Activated T-cell treated with anti-CD3 and anti-CD28 coated beads, Interleukin-2, amount 50 U/mL, for 72 hours (primary cell): Measurements from ENCODE around the gene HES7. TPM values are rescaled to one million over a fixed set of nuclear protein-coding genes. Genes with fewer than 3 reads are reported as not detected.

Experiments used
- ATAC-seq, 2 donors: fragments of 150-1000 bp; cut with Tn5 transposase; replicated peaks in 1 of 2; 2 replicates each; pipeline ENCODE4 v1.10.0; 2021; ENCODE audit warnings: moderate library complexity in 2 of 2, mild to moderate bottlenecking in 1 of 2
- DNase-seq, 2 donors: peaks; one replicate each; pipeline ENCODE4 v3.0.0; 2021 to 2022; ENCODE audit warnings: mixed read lengths in 1 of 2
- H3K27ac Mint-ChIP-seq: one replicate; pipeline ENCODE4 v1.8.0; 2022; ENCODE audit warnings: mild to moderate bottlenecking, moderate library complexity, mixed read lengths
- H3K27me3 Mint-ChIP-seq: one replicate; pipeline ENCODE4 v1.8.0; 2022; ENCODE audit warnings: low read depth, mixed read lengths
- H3K36me3 Mint-ChIP-seq, 2 donors: one replicate each; pipeline ENCODE4 v1.8.0; 2022; ENCODE audit warnings: mixed read lengths in 2 of 2, mild to moderate bottlenecking in 1 of 2; ENCODE audit not compliant: insufficient read depth in 2 of 2
- H3K4me1 Mint-ChIP-seq: one replicate; pipeline ENCODE4 v1.8.0; 2022; ENCODE audit warnings: low read depth, mixed read lengths
- H3K4me3 Mint-ChIP-seq, 2 donors: one replicate each; pipeline ENCODE4 v1.8.0; 2022; ENCODE audit warnings: mild to moderate bottlenecking in 2 of 2, mixed read lengths in 2 of 2, moderate library complexity in 2 of 2
- H3K9me3 Mint-ChIP-seq, 2 donors: one replicate each; pipeline ENCODE4 v1.8.0; 2022; ENCODE audit warnings: mixed read lengths in 2 of 2
- total RNA-seq, 2 donors: library from RNA; stranded (reverse); gene quantifications; one replicate each; pipeline ENCODE4 v1.2.3, GENCODE V29; 2022

Gene HES7
- total RNA-seq, 2 donors from 2014 or later: 1.5 to 4.3 TPM

GRCh38 chr17:8120520-8121406 lies 3.1 kb downstream of the HES7 start:
- no peaks in the 10 kb centered on the region for H3K9me3 Mint-ChIP-seq

GRCh38 chr17:8119581-8120519 lies 4.1 kb downstream of the HES7 start:
- Mint-ChIP-seq H3K4me1 (peaks cover 56% of the 10 kb centered on the region), H3K27me3 (peaks cover 55% of the 10 kb centered on the region), H3K9me3 (no peaks in the 10 kb centered on the region)

More at GRCh38 chr17:8120520-8121406, 3.1 kb downstream of the HES7 start:
- H3K4me3 Mint-ChIP-seq: peak overlapping the region; percentile 83 to 88
- H3K4me1 Mint-ChIP-seq: peaks cover 65% of the 10 kb centered on the region
- peaks cover 48% of the 10 kb centered on the region for H3K27me3 Mint-ChIP-seq
- DNase-seq (peak; percentile 80 to 84), ATAC-seq (peak; percentile 8 to 16)
- peaks cover 0 to 10% of the 10 kb centered on the region in 2 donors for H3K36me3 Mint-ChIP-seq
- H3K27ac Mint-ChIP-seq: peak overlapping the region; percentile 100

GRCh38 chr17:8118769-8119580 lies 4.9 kb downstream of the HES7 start:
- H3K36me3 Mint-ChIP-seq: peaks cover 0 to 8% of the 10 kb centered on the region in 2 donors
- peaks cover 56% of the 10 kb centered on the region for H3K27me3 Mint-ChIP-seq
- peak overlapping the region; percentile 100 for H3K27ac Mint-ChIP-seq
- peak overlapping the region; percentile 83 to 88 for H3K4me3 Mint-ChIP-seq
- DNase-seq (peak; percentile 89 to 92), ATAC-seq (peak; percentile 59 to 62)
- peaks cover 47% of the 10 kb centered on the region for H3K4me1 Mint-ChIP-seq
- H3K9me3 Mint-ChIP-seq: no peaks in the 10 kb centered on the region

More at GRCh38 chr17:8119581-8120519, 4.1 kb downstream of the HES7 start:
- DNase-seq (peak; percentile 89 to 90), ATAC-seq (peak; percentile 46 to 52)
- Mint-ChIP-seq H3K4me3 (peak overlapping the region; percentile 83 to 88), H3K27ac (peak overlapping the region; percentile 100), H3K36me3 (peaks cover 0 to 8% of the 10 kb centered on the region in 2 donors)

- Mint-ChIP-seq H3K4me3 (peak within 1 kb of the TSS; percentile 83 to 88), H3K27ac (peak within 1 kb of the TSS; percentile 100), H3K4me1 (peaks cover 39% of the 10 kb centered on the region), H3K27me3 (peaks cover 56% of the 10 kb centered on the region), H3K9me3 (no peaks in the 10 kb centered on the region), H3K36me3 (peaks cover 0 to 7% of the 10 kb centered on the region in 2 donors)
- ATAC-seq: no peak
- peak; percentile 27 to 45 for DNase-seq
These were observed 5.7 kb downstream of the HES7 start, which contains the start of gene ALOXE3 for GRCh38 chr17:8117980-8118768. Gene ALOXE3 (minus strand): TSS chr17:8118514. CDS start chr17:8117990, 524 bp downstream.

GRCh38 chr17:8117367-8117979 lies 6.4 kb downstream of the HES7 start:
- Mint-ChIP-seq H3K9me3 (no peaks in the 10 kb centered on the region), H3K27me3 (peaks cover 56% of the 10 kb centered on the region), H3K4me3 (peak overlapping the region; percentile 83 to 88), H3K27ac (no peak overlapping the region), H3K36me3 (peaks cover 0 to 7% of the 10 kb centered on the region in 2 donors), H3K4me1 (peaks cover 35% of the 10 kb centered on the region)
- no peak for ATAC-seq
- DNase-seq: no peak

GRCh38 chr17:8116776-8117175 lies 7.1 kb downstream of the HES7 start:
- Mint-ChIP-seq H3K27ac (no peak overlapping the region), H3K4me3 (peak overlapping the region in 1 of 2 donors; percentile 5), H3K36me3 (peaks cover 0 to 5% of the 10 kb centered on the region in 2 donors), H3K27me3 (peaks cover 56% of the 10 kb centered on the region), H3K9me3 (no peaks in the 10 kb centered on the region), H3K4me1 (peaks cover 35% of the 10 kb centered on the region)
- no peak for ATAC-seq
- DNase-seq: no peak

GRCh38 chr17:8110907-8111306 lies 13.0 kb downstream of the HES7 start:
- H3K27me3 Mint-ChIP-seq: peaks cover 45% of the 10 kb centered on the region
- H3K4me1 Mint-ChIP-seq: peaks cover 11% of the 10 kb centered on the region
- no peaks in the 10 kb centered on the region for H3K36me3 Mint-ChIP-seq
- no peak overlapping the region for H3K27ac Mint-ChIP-seq
- H3K9me3 Mint-ChIP-seq: no peaks in the 10 kb centered on the region
- peak overlapping the region; percentile 31 to 64 for H3K4me3 Mint-ChIP-seq
- no peak for DNase-seq
- no peak for ATAC-seq

GRCh38 chr17:8110456-8110804 lies 13.5 kb downstream of the HES7 start:
- no peak overlapping the region for H3K27ac Mint-ChIP-seq
- no peaks in the 10 kb centered on the region for H3K9me3 Mint-ChIP-seq
- peak overlapping the region; percentile 31 to 64 for H3K4me3 Mint-ChIP-seq
- peaks cover 11% of the 10 kb centered on the region for H3K4me1 Mint-ChIP-seq
- no peak for ATAC-seq
- peaks cover 40% of the 10 kb centered on the region for H3K27me3 Mint-ChIP-seq
- no peak for DNase-seq
- H3K36me3 Mint-ChIP-seq: no peaks in the 10 kb centered on the region

GRCh38 chr17:8109661-8110455 lies 14.0 kb downstream of the HES7 start:
- Mint-ChIP-seq H3K27ac (no peak overlapping the region), H3K36me3 (no peaks in the 10 kb centered on the region), H3K4me1 (peaks cover 11% of the 10 kb centered on the region), H3K27me3 (peaks cover 34% of the 10 kb centered on the region), H3K9me3 (no peaks in the 10 kb centered on the region), H3K4me3 (peak overlapping the region; percentile 54 to 64)
- DNase-seq: peak; percentile 83 to 87
- peak; percentile 95 for ATAC-seq

GRCh38 chr17:8108972-8109660 lies 14.8 kb downstream of the HES7 start:
- H3K36me3 Mint-ChIP-seq: no peaks in the 10 kb centered on the region
- no peak for DNase-seq
- no peaks in the 10 kb centered on the region for H3K9me3 Mint-ChIP-seq
- H3K4me1 Mint-ChIP-seq: peaks cover 11% of the 10 kb centered on the region
- H3K27ac Mint-ChIP-seq: no peak overlapping the region
- ATAC-seq: no peak
- H3K4me3 Mint-ChIP-seq: peak overlapping the region in 1 of 2 donors; percentile 20
- peaks cover 27% of the 10 kb centered on the region for H3K27me3 Mint-ChIP-seq
